ENCODE data around the gene B2M.

- TF ChIP-seq CTCF (IDR thresholded peaks at IDR 0.05; ENCODE audit: low read length) (no peak), EZH2phosphoT487 (IDR thresholded peaks at IDR 0.05; ENCODE audit: low read length) (no peak)
These were observed 42.0 kb downstream of the B2M start for GRCh38 chr15:44753345-44753744.

All from MM.1S (cell line).